GM21576 (cell line): ENCODE data around the gene NFX1.
"Not testable (repeated sequence)": the region's sequence is repeated elsewhere in the genome, so short reads cannot be mapped to it uniquely, and the experiment has no call there.

ENCODE experiments used
- ATAC-seq: cut with Tn5 transposase; IDR thresholded peaks from one replicate; pipeline ENCODE4 v1.9.1; 2021; ENCODE audit warnings: mild to moderate bottlenecking, moderate library complexity; ENCODE audit not compliant: unreplicated experiment

The NFX1 gene

GRCh38 chr9:33306037-33306436 is 15.7 kb downstream of the NFX1 start:
- ATAC-seq: no peak

GRCh38 chr9:33307067-33307466 is 16.8 kb downstream of the NFX1 start:
- no peak for ATAC-seq

- ATAC-seq: no peak
Observed at GRCh38 chr9:33309903-33310302, 19.6 kb downstream of the NFX1 start.

- ATAC-seq: no peak
Observed at GRCh38 chr9:33310748-33311147, 20.4 kb downstream of the NFX1 start.

- ATAC-seq: no peak
Observed at GRCh38 chr9:33311953-33312352, 21.6 kb downstream of the NFX1 start.

- ATAC-seq: no peak
Observed at GRCh38 chr9:33315371-33315770, 25.1 kb downstream of the NFX1 start.

- ATAC-seq: not testable (repeated sequence)
Observed at GRCh38 chr9:33317136-33317535, 26.8 kb downstream of the NFX1 start.

- ATAC-seq: no peak
Observed at GRCh38 chr9:33318225-33318624, 27.9 kb downstream of the NFX1 start.

- no peak for ATAC-seq
Observed at GRCh38 chr9:33318781-33319180, 28.5 kb downstream of the NFX1 start.

- no peak for ATAC-seq
Observed at GRCh38 chr9:33320230-33320567, 29.9 kb downstream of the NFX1 start.

GRCh38 chr9:33320568-33321261 is 30.4 kb downstream of the NFX1 start:
- ATAC-seq: no peak

- ATAC-seq: no peak
Observed at GRCh38 chr9:33329117-33329563, 38.8 kb downstream of the NFX1 start.

- ATAC-seq: no peak
Observed at GRCh38 chr9:33329979-33330378, 39.7 kb downstream of the NFX1 start.

- ATAC-seq: no peak
Observed at GRCh38 chr9:33331377-33331891, 41.1 kb downstream of the NFX1 start.

- no peak for ATAC-seq
Observed at GRCh38 chr9:33332011-33332410, 41.7 kb downstream of the NFX1 start.

- ATAC-seq: not testable (repeated sequence)
Observed at GRCh38 chr9:33332956-33333355, 42.6 kb downstream of the NFX1 start.

- ATAC-seq: no peak
Observed at GRCh38 chr9:33340186-33340585, 49.9 kb downstream of the NFX1 start.

- no peak for ATAC-seq
Observed at GRCh38 chr9:33341182-33341581, 50.9 kb downstream of the NFX1 start.

GRCh38 chr9:33344145-33344544 is 53.8 kb downstream of the NFX1 start:
- no peak for ATAC-seq

- no peak for ATAC-seq
Observed at GRCh38 chr9:33346564-33346963, 56.2 kb downstream of the NFX1 start.

- ATAC-seq: no peak
Observed at GRCh38 chr9:33348998-33349397, 58.7 kb downstream of the NFX1 start.

- ATAC-seq: no peak
Observed at GRCh38 chr9:33349743-33350142, 59.4 kb downstream of the NFX1 start.

- no peak for ATAC-seq
Observed at GRCh38 chr9:33350310-33350709, 60.0 kb downstream of the NFX1 start.
